Urinary bladder (tissue), 4 donors: Measurements from ENCODE around the gene SYNPR. TPM values are rescaled to one million over a fixed set of nuclear protein-coding genes. Genes with fewer than 3 reads are reported as not detected.

ENCODE experiments used
- DNase-seq: peaks from one replicate; pipeline ENCODE4 v3.0.0-alpha.2; 2015; ENCODE audit errors: extremely low spot score
- H3K27ac ChIP-seq: one replicate; pipeline ENCODE4 v1.5.1; 2013; ENCODE audit warnings: low read depth, mild to moderate bottlenecking, moderate library complexity
- H3K36me3 ChIP-seq: one replicate; pipeline ENCODE4 v1.6.1; 2013; ENCODE audit warnings: mild to moderate bottlenecking, moderate library complexity; ENCODE audit not compliant: insufficient read depth
- H3K4me1 ChIP-seq: one replicate; pipeline ENCODE4 v1.6.1; 2013; ENCODE audit warnings: mild to moderate bottlenecking, moderate library complexity; ENCODE audit not compliant: insufficient read depth
- H3K4me3 ChIP-seq: one replicate; pipeline ENCODE4 v1.5.1; 2013; ENCODE audit warnings: low read depth, low read length
- WGBS: extraction: QIAGEN DNeasy Blood & Tissue Kit; methylation state at CpG from one replicate; pipeline ENCODE4 v1.1.7; 2013; 5-methylcytosine and 5-hydroxymethylcytosine counted together
- polyA plus RNA-seq: library from polyadenylated mRNA; stranded (reverse); fragments of 200-250 nt; gene quantifications from one replicate; pipeline ENCODE4 v1.2.3, GENCODE V29; 2013
- total RNA-seq: library from RNA; depleted of rRNA; stranded (reverse); fragments of >200 nt; gene quantifications from one replicate; pipeline ENCODE4 v1.2.3, GENCODE V29; 2014
- donor health status: healthy with polysubstance abuse.
- donor health status: healthy.

The SYNPR gene
- total and polyA plus RNA-seq, 2 donors: 0.95 TPM; not detected in 1

DNA sequence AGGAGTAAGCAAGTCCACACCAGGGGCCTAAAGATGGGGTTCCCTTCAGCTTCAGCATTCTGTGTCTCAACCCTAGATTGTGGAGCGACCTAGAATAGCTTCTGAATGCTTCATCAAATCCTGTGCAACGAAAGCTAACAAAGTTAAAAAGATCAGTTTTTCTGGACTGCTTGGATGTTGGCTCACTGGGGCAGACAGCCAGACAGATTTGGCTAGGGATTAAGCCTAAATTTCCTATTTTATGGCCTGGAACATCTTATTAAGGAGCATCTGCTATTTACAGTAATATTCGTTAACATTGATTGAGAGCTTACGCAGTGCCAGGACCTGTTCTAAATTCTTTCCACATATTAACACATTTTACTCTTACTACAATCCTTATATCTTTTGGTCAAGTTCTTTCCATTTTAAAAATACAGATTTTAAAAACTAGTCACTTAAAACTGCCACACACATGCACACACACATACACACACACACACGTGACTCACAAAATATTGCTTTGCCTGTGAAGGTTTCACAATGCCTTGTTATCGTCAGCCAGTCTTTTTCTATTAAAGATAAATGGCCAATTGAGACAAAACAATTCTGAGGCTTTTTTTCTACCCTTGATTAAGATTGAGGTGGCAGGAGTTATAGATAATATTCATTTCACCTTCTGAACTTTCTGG lies 201.0 kb downstream of the SYNPR start:
- Histone ChIP-seq H3K4me3 (no peak overlapping the region), H3K4me1 (no peaks in the 10 kb centered on the region), H3K36me3 (no peaks in the 10 kb centered on the region), H3K27ac (no peak overlapping the region)
- WGBS: 58% methylated on average over 6 of the region's 6 CpGs
- no peak for DNase-seq

DNA sequence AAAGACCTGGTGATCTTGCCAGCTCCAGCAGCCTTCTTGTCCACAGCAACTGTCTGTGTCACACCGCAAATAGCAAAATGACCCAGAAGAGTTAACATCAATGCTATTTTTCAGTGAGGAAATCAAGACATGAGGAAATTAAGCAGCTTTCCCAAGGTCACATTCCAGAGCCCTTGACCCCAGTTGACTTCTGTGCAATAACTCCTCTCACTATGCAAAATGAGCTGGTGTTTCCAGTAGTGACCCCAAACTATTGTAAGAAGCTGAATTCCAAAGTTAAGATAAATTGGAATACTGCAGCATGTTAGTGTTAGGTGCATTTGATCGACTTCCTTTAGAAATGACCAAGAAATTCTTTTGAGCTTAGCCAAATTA lies 201.5 kb downstream of the SYNPR start:
- no peak for DNase-seq
- no peak overlapping the region for H3K4me3 ChIP-seq
- H3K36me3 ChIP-seq: no peaks in the 10 kb centered on the region
- no peak overlapping the region for H3K27ac ChIP-seq
- H3K4me1 ChIP-seq: no peaks in the 10 kb centered on the region
- 72% methylated on average over 2 of the region's 2 CpGs for WGBS

DNA sequence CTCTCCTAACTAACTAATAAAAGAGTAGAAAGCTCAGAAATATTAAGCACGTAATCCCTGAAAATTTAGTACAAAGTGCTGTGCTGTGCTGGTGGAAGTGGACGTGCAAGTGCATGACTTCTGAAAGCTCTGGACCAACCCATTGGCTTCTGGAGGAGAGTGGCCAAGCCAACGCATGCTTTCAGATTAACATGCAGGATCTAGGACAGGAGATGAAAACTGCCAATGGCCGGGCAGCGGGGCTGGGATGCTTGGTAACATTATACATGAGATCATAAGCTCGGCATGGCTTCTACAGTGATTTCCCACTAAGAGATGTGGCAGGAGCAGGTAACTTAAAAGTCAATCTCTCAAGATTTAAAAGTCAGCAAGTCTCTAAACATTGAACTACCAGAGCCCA lies 203.5 kb downstream of the SYNPR start:
- no peaks in the 10 kb centered on the region for H3K36me3 ChIP-seq
- no peak overlapping the region for H3K4me3 ChIP-seq
- 87% methylated on average over 6 of the region's 6 CpGs for WGBS
- no peaks in the 10 kb centered on the region for H3K4me1 ChIP-seq
- DNase-seq: no peak
- no peak overlapping the region for H3K27ac ChIP-seq

DNA sequence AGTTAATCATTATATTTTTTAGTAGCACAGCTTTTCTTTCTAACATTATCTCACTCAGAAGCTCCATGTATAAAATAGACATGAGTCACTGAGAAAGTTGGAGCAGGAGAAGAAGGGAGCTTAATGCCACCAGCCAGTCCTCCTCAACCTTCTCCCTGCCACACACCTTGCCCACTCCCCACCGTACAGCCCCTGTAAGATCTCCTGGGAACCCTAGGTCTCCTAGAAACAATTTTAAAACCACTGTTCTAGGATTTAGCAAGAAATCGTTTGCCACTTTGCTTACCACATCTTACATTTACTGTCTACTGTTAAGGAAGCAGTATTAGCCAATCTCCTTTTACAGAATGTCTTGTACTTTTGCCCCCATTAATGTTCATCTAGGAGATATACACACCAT lies 204.2 kb downstream of the SYNPR start:
- no peaks in the 10 kb centered on the region for H3K36me3 ChIP-seq
- H3K4me3 ChIP-seq: no peak overlapping the region
- no peak for DNase-seq
- H3K4me1 ChIP-seq: no peaks in the 10 kb centered on the region
- H3K27ac ChIP-seq: no peak overlapping the region
- WGBS: 75% methylated on average over 2 of the region's 2 CpGs

DNA sequence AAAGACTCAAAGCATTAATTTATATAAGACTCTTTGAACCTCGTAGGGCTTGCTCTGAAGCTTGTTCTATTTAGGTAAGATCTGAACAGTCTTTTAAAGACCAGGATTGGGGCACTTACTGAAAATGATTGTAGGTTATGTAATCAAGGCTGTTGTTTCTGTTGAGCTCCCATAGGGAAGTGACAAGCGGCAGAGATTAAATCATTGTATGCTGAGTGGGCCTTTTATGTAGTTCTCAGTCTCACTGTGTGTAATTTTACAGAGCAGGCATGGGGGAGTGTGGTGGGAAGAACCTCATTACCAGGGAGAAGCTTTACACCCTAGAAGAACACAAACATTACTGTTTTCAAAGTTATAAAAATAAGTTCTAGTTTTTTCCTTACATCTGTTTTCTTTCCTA lies 214.4 kb downstream of the SYNPR start:
- no peaks in the 10 kb centered on the region for H3K36me3 ChIP-seq
- 52% methylated on average over 2 of the region's 2 CpGs for WGBS
- no peaks in the 10 kb centered on the region for H3K4me1 ChIP-seq
- no peak overlapping the region for H3K4me3 ChIP-seq
- H3K27ac ChIP-seq: no peak overlapping the region
- DNase-seq: no peak

- Histone ChIP-seq H3K27ac (no peak overlapping the region), H3K4me1 (no peaks in the 10 kb centered on the region), H3K4me3 (no peak overlapping the region), H3K36me3 (no peaks in the 10 kb centered on the region)
- WGBS: 88% methylated on average over 3 of the region's 3 CpGs
- no peak for DNase-seq
Observed at GRCh38 chr3:63493101-63493500, 215.0 kb downstream of the SYNPR start.

GRCh38 chr3:63494646-63495045 lies 216.5 kb downstream of the SYNPR start:
- Histone ChIP-seq H3K27ac (no peak overlapping the region), H3K4me1 (no peaks in the 10 kb centered on the region), H3K4me3 (no peak overlapping the region), H3K36me3 (no peaks in the 10 kb centered on the region)
- no peak for DNase-seq
- 99% methylated on average over 1 of the region's 1 CpG for WGBS

- WGBS: 78% methylated on average over 2 of the region's 2 CpGs
- DNase-seq: no peak
- Histone ChIP-seq H3K27ac (no peak overlapping the region), H3K4me1 (no peaks in the 10 kb centered on the region), H3K36me3 (no peaks in the 10 kb centered on the region), H3K4me3 (no peak overlapping the region)
Observed at GRCh38 chr3:63497641-63498040, 219.5 kb downstream of the SYNPR start.

DNA sequence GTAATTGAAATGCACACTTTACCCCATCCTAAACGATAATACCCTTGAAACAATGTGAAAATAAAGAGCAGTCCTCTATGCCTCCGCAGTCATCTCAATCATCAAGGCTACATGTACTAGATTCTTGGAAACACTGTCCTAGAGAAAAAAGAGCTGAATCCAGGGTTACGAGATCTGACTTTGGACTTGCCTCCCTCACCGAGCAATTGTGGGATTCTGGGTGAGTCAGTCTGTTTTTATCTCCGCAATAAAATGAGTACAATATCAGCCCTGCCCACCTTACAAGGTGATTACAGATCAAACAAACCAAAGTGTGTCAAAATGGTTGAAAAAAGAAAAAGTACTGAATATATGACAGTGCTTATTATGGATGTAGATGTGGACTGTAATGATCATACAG lies 222.1 kb downstream of the SYNPR start:
- DNase-seq: no peak
- no peak overlapping the region for H3K4me3 ChIP-seq
- no peaks in the 10 kb centered on the region for H3K36me3 ChIP-seq
- WGBS: 63% methylated on average over 5 of the region's 5 CpGs
- H3K27ac ChIP-seq: no peak overlapping the region
- no peaks in the 10 kb centered on the region for H3K4me1 ChIP-seq

DNA sequence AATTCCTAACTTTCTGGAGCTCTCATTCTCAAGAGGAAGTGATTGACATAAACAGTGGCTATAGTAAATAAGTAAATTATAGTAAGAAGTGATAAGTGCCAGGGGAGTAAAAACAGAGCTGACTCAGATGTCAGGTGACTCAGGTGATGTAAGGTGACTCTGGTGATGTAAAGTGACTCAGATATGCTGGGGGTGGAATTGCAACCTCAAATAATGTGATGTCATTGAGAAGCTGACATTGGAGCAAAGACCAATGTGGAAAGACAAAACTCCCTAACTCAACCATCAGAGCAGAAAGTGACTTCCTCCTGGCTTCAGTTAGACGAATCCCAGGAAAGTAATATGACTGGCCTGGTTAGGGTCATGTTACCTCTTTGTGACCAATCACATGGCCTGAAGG lies 230.2 kb downstream of the SYNPR start:
- 53% methylated on average over 1 of the region's 1 CpG for WGBS
- Histone ChIP-seq H3K27ac (no peak overlapping the region), H3K36me3 (no peaks in the 10 kb centered on the region), H3K4me3 (no peak overlapping the region), H3K4me1 (no peaks in the 10 kb centered on the region)
- no peak for DNase-seq

- no peaks in the 10 kb centered on the region for H3K36me3 ChIP-seq
- no peak for DNase-seq
- H3K4me1 ChIP-seq: no peaks in the 10 kb centered on the region
- H3K27ac ChIP-seq: no peak overlapping the region
- H3K4me3 ChIP-seq: no peak overlapping the region
Observed at GRCh38 chr3:63508771-63509170, 230.7 kb downstream of the SYNPR start.

GRCh38 chr3:63513791-63514190 lies 235.7 kb downstream of the SYNPR start:
- Histone ChIP-seq H3K4me1 (no peaks in the 10 kb centered on the region), H3K36me3 (no peaks in the 10 kb centered on the region), H3K27ac (no peak overlapping the region), H3K4me3 (no peak overlapping the region)
- 89% methylated on average over 1 of the region's 1 CpG for WGBS
- no peak for DNase-seq

GRCh38 chr3:63514678-63515077 lies 236.6 kb downstream of the SYNPR start:
- no peak for DNase-seq
- no peaks in the 10 kb centered on the region for H3K36me3 ChIP-seq
- WGBS: 44% methylated on average over 4 of the region's 4 CpGs
- no peaks in the 10 kb centered on the region for H3K4me1 ChIP-seq
- no peak overlapping the region for H3K27ac ChIP-seq
- no peak overlapping the region for H3K4me3 ChIP-seq

DNA sequence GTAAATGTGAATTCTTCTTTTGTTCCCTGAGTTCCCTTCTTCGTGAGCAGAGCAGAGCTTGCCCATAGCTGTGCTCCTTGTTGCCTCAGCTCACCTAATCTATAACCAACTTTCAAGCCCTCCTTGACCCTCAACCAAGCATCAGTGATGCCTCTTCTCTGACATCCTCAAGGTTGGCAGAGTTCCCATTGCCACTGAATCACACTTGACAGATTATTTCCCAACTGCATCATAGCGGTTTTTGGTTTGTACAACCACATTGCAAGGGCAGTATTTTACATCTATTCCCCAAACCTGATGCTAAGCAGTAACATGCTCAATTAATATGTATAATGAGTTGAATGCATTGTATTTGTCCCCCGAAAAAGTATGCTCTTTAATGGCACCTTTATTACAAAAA lies 241.3 kb downstream of the SYNPR start:
- no peak overlapping the region for H3K27ac ChIP-seq
- 68% methylated on average over 3 of the region's 3 CpGs for WGBS
- no peak for DNase-seq
- no peaks in the 10 kb centered on the region for H3K4me1 ChIP-seq
- no peak overlapping the region for H3K4me3 ChIP-seq
- no peaks in the 10 kb centered on the region for H3K36me3 ChIP-seq

- H3K4me1 ChIP-seq: no peaks in the 10 kb centered on the region
- H3K27ac ChIP-seq: no peak overlapping the region
- no peaks in the 10 kb centered on the region for H3K36me3 ChIP-seq
- H3K4me3 ChIP-seq: no peak overlapping the region
- no peak for DNase-seq
- WGBS: 92% methylated on average over 1 of the region's 1 CpG
Observed at GRCh38 chr3:63521657-63522056, 243.5 kb downstream of the SYNPR start.
